ENCODE data around the gene TNFRSF4. TPM values are rescaled to one million over a fixed set of nuclear protein-coding genes. Genes with fewer than 3 reads are reported as not detected.

Gene TNFRSF4
- total RNA-seq, 1 experiment from 2014 or later = 0.37 TPM

DNA sequence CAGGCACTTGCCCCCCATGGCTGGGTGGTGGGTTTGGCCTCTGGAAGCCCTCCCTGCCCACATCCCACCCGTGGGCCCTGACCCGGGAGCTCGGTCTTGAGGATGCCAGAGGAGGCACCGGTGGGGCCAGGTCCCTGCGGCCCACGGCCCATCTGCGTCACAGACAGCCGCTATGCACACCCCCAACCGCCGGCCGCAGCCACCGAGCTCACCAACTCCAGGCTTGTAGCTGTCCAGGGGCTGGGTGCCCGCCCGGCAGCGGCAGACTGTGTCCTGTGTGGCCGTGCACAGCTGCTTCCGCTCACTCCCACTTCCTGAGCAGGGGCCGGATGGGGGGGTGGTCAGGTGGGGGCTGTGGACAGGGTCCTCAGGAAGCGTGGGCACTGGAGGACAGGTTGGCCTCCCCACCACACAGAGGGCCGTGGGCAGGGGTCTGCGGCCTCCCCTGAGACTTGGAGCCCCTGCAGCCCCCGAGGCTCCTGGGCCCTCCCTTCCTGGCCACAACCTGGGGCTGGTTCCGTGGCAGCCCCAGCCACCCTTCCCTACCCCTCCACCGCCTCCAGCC lies 1.1 kb downstream of the TNFRSF4 start:
- CTCF ChIA-PET = no interaction called here
- no peaks in the 10 kb centered on the region for H4K20me1 ChIP-seq (ENCODE audit: insufficient read depth)
- no peak overlapping the region for H3K4me2 ChIP-seq (ENCODE audit: low read length)
- H3K27ac ChIP-seq (ENCODE audit: low read depth, low read length) = no peak overlapping the region
- no peaks in the 10 kb centered on the region for H3K9me3 ChIP-seq (ENCODE audit: control insufficient read depth in 1 of 2, insufficient read depth in 1 of 2, low read depth in 1 of 2, low read length in 2 of 2)
- RAD21 ChIA-PET (ENCODE audit: low non-redundant PET in 1 of 2, low total read pairs in 2 of 2, uncharacterized antibody in 2 of 2, unreplicated experiment in 2 of 2) = interaction anchor here in 1 of 2 experiments (0.6 kb wide), 1 partner anchor 81 kb away, joined by 3 read pairs; no protein-coding TSS in a partner anchor
- peaks cover 2 to 10% of the 10 kb centered on the region in 2 experiments; a peak in 2 of 4 replicates for H3K36me3 ChIP-seq (ENCODE audit: control insufficient read depth in 1 of 2, insufficient read depth in 2 of 2, low read length in 2 of 2)
- no TSS peak for BruUV-seq (replicated peaks)
- H3K27me3 ChIP-seq (ENCODE audit: insufficient read depth, low read length) = no peaks in the 10 kb centered on the region
- H3K4me3 ChIP-seq (replicated peaks in 1 of 2; ENCODE audit: low read depth in 1 of 2, low read length in 2 of 2) = no peak overlapping the region
- TF ChIP-seq YY1 (IDR thresholded peaks at IDR 0.05; ENCODE audit: extremely low read depth, insufficient replicate concordance, low read depth, low read length) = no peak
- no peak for TF ChIP-seq CBX3 (IDR thresholded peaks at IDR 0.05; ENCODE audit: low read depth)
- no peak for TF ChIP-seq ZFX (IDR thresholded peaks at IDR 0.05)
- TF ChIP-seq SIN3A (IDR thresholded peaks at IDR 0.05; ENCODE audit: low read depth) = no peak
- TF ChIP-seq EZH2 (IDR thresholded peaks at IDR 0.05) = no peak
- TF ChIP-seq, protein P1, sequence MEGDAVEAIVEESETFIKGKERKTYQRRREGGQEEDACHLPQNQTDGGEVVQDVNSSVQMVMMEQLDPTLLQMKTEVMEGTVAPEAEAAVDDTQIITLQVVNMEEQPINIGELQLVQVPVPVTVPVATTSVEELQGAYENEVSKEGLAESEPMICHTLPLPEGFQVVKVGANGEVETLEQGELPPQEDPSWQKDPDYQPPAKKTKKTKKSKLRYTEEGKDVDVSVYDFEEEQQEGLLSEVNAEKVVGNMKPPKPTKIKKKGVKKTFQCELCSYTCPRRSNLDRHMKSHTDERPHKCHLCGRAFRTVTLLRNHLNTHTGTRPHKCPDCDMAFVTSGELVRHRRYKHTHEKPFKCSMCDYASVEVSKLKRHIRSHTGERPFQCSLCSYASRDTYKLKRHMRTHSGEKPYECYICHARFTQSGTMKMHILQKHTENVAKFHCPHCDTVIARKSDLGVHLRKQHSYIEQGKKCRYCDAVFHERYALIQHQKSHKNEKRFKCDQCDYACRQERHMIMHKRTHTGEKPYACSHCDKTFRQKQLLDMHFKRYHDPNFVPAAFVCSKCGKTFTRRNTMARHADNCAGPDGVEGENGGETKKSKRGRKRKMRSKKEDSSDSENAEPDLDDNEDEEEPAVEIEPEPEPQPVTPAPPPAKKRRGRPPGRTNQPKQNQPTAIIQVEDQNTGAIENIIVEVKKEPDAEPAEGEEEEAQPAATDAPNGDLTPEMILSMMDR (IDR thresholded peaks at IDR 0.05 in 2 of 3, conservative IDR thresholded peaks at IDR 0.05 in 1 of 3; ENCODE audit: borderline replicate concordance in 1 of 3, insufficient read depth in 1 of 3, low read depth in 2 of 3, low read length in 2 of 3) = no peak
- TF ChIP-seq ZNF274 (IDR thresholded peaks at IDR 0.05; ENCODE audit: low read depth, low read length) = no peak
- no peak for TF ChIP-seq CEBPB (IDR thresholded peaks at IDR 0.05; ENCODE audit: low read depth)
- TF ChIP-seq, protein P2, sequence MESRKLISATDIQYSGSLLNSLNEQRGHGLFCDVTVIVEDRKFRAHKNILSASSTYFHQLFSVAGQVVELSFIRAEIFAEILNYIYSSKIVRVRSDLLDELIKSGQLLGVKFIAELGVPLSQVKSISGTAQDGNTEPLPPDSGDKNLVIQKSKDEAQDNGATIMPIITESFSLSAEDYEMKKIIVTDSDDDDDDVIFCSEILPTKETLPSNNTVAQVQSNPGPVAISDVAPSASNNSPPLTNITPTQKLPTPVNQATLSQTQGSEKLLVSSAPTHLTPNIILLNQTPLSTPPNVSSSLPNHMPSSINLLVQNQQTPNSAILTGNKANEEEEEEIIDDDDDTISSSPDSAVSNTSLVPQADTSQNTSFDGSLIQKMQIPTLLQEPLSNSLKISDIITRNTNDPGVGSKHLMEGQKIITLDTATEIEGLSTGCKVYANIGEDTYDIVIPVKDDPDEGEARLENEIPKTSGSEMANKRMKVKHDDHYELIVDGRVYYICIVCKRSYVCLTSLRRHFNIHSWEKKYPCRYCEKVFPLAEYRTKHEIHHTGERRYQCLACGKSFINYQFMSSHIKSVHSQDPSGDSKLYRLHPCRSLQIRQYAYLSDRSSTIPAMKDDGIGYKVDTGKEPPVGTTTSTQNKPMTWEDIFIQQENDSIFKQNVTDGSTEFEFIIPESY (IDR thresholded peaks at IDR 0.05; ENCODE audit: extremely low read depth, insufficient replicate concordance, low read length) = no peak
- no peak for TF ChIP-seq POLR2A (IDR thresholded peaks at IDR 0.05; ENCODE audit: borderline replicate concordance, extremely low read depth, insufficient read depth, insufficient read length)
- no peak for TF ChIP-seq EZH2phosphoT487 (IDR thresholded peaks at IDR 0.05; ENCODE audit: borderline replicate concordance)
- TF ChIP-seq, protein P3, sequence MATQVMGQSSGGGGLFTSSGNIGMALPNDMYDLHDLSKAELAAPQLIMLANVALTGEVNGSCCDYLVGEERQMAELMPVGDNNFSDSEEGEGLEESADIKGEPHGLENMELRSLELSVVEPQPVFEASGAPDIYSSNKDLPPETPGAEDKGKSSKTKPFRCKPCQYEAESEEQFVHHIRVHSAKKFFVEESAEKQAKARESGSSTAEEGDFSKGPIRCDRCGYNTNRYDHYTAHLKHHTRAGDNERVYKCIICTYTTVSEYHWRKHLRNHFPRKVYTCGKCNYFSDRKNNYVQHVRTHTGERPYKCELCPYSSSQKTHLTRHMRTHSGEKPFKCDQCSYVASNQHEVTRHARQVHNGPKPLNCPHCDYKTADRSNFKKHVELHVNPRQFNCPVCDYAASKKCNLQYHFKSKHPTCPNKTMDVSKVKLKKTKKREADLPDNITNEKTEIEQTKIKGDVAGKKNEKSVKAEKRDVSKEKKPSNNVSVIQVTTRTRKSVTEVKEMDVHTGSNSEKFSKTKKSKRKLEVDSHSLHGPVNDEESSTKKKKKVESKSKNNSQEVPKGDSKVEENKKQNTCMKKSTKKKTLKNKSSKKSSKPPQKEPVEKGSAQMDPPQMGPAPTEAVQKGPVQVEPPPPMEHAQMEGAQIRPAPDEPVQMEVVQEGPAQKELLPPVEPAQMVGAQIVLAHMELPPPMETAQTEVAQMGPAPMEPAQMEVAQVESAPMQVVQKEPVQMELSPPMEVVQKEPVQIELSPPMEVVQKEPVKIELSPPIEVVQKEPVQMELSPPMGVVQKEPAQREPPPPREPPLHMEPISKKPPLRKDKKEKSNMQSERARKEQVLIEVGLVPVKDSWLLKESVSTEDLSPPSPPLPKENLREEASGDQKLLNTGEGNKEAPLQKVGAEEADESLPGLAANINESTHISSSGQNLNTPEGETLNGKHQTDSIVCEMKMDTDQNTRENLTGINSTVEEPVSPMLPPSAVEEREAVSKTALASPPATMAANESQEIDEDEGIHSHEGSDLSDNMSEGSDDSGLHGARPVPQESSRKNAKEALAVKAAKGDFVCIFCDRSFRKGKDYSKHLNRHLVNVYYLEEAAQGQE (IDR thresholded peaks at IDR 0.05; ENCODE audit: low read depth) = no peak
- POLR2A ChIA-PET = interaction anchor here (1.7 kb wide), 1 partner anchor 48 kb away, joined by 3 read pairs; no protein-coding TSS in a partner anchor
- peaks cover 12 to 16% of the 10 kb centered on the region in 2 experiments for H3K4me1 ChIP-seq (ENCODE audit: control insufficient read depth in 1 of 2, insufficient read depth in 2 of 2, low read length in 2 of 2)
- no peaks in the 10 kb centered on the region for H3K79me2 ChIP-seq (ENCODE audit: insufficient read depth, low read length)
- DNase-seq (ENCODE audit: low read depth, low spot score) (no peak), ATAC-seq (no peak)
- intact Hi-C loops (cut with micrococcal nuclease) = no loop called here
- no peak overlapping the region for H3K9ac ChIP-seq (ENCODE audit: low read length)
- no peak overlapping the region for H2AFZ ChIP-seq (ENCODE audit: low read depth, low read length, poor library complexity, severe bottlenecking)
- no peaks in the 10 kb centered on the region for H3K9me2 ChIP-seq (ENCODE audit: insufficient read depth)

All from HCT116 (cell line).